Brain microvascular endothelial cell (primary cell): ENCODE measurements around the gene USB1.

Experiments used
- DNase-seq: peaks from one replicate; pipeline ENCODE4 v3.0.0-alpha.2; 2020
- H3K27ac ChIP-seq: fragments of 250-450 bp; sonication (Bioruptor Pico); 2 replicates; pipeline ENCODE4 v1.5.1; 2020; ENCODE audit warnings: mild to moderate bottlenecking, moderate library complexity
- H3K27me3 ChIP-seq: fragments of 250-450 bp; sonication (Bioruptor Pico); replicated peaks from 2 replicates; pipeline ENCODE4 v1.5.1; 2020; ENCODE audit warnings: mild to moderate bottlenecking
- H3K36me3 ChIP-seq: fragments of 250-450 bp; sonication (Bioruptor Pico); replicated peaks from 2 replicates; pipeline ENCODE4 v1.5.1; 2020; ENCODE audit warnings: mild to moderate bottlenecking
- H3K4me3 ChIP-seq: 2 replicates; pipeline ENCODE4 v1.5.1; 2011; ENCODE audit warnings: low read depth, mild to moderate bottlenecking, control low read depth, low read length, moderate library complexity
- CTCF ChIP-seq: IDR thresholded peaks from 2 replicates; pipeline ENCODE4 v1.5.1; 2011; ENCODE audit warnings: low read depth, mild to moderate bottlenecking, moderate library complexity, low read length, control low read depth, inconsistent platforms; ENCODE audit errors: missing control alignments
- in situ Hi-C: cut with HindIII; loops from 2 replicates; pipeline ENCODE4 v1.10.0; 2017; ENCODE audit warnings: low sequenced_read_pairs, low pct_ligation_motif_present

The USB1 gene

GRCh38 chr16:57956924-57957672 lies 44.1 kb upstream of the USB1 start:
- no peak for DNase-seq
- Histone ChIP-seq H3K27ac (no peak overlapping the region), H3K36me3 (no peaks in the 10 kb centered on the region), H3K4me3 (no peak overlapping the region), H3K27me3 (no peaks in the 10 kb centered on the region)
- in situ Hi-C loops: no loop called here
- no peak for TF ChIP-seq CTCF

GRCh38 chr16:57957673-57958392 lies 43.4 kb upstream of the USB1 start:
- DNase-seq: no peak
- in situ Hi-C loops: no loop called here
- no peaks in the 10 kb centered on the region for H3K36me3 ChIP-seq
- no peak overlapping the region for H3K4me3 ChIP-seq
- no peak for TF ChIP-seq CTCF
- H3K27ac ChIP-seq: no peak overlapping the region
- H3K27me3 ChIP-seq: no peaks in the 10 kb centered on the region

GRCh38 chr16:57958544-57958943 lies 42.7 kb upstream of the USB1 start:
- no peaks in the 10 kb centered on the region for H3K27me3 ChIP-seq
- no peak overlapping the region for H3K27ac ChIP-seq
- no peaks in the 10 kb centered on the region for H3K36me3 ChIP-seq
- H3K4me3 ChIP-seq: no peak overlapping the region
- DNase-seq: no peak
- in situ Hi-C loops: no loop called here
- no peak for TF ChIP-seq CTCF

- in situ Hi-C loops: no loop called here
- H3K36me3 ChIP-seq: no peaks in the 10 kb centered on the region
- H3K27me3 ChIP-seq: no peaks in the 10 kb centered on the region
- no peak overlapping the region for H3K4me3 ChIP-seq
- no peak for TF ChIP-seq CTCF
- DNase-seq: no peak
- no peak overlapping the region for H3K27ac ChIP-seq
Observed at GRCh38 chr16:57959121-57959520, 42.1 kb upstream of the USB1 start.

GRCh38 chr16:57959804-57960203 lies 41.4 kb upstream of the USB1 start:
- DNase-seq: no peak
- in situ Hi-C loops: no loop called here

More at GRCh38 chr16:57959804-57960203, 41.4 kb upstream of the USB1 start:
- TF ChIP-seq CTCF: no peak
- Histone ChIP-seq H3K4me3 (no peak overlapping the region), H3K27ac (no peak overlapping the region), H3K36me3 (no peaks in the 10 kb centered on the region), H3K27me3 (no peaks in the 10 kb centered on the region)
